K562 (cell line): Measurements from ENCODE around the gene RAB21. TPM values are rescaled to one million over a fixed set of nuclear protein-coding genes. Genes with fewer than 3 reads are reported as not detected.

ENCODE experiments used
- ARID1B ChIP-seq: fragments of 450-650 bp; IDR thresholded peaks from 2 replicates; pipeline ENCODE4 v1.6.1; 2016; ENCODE audit warnings: antibody characterized with exemption, mild to moderate bottlenecking, inconsistent platforms
- BACH1 ChIP-seq: fragments of 200-800 bp; sonication (Bioruptor generic); IDR thresholded peaks from 2 replicates; pipeline ENCODE4 v1.6.1; 2016; ENCODE audit warnings: missing genetic modification characterization, missing compliant biosample characterization
- CAMTA2 ChIP-seq: fragments of 250-450 bp; sonication (Bioruptor Pico); conservative IDR thresholded peaks from 2 replicates; pipeline ENCODE4 v1.5.1; 2022
- ESRRB ChIP-seq: fragments of 250-450 bp; sonication (Bioruptor Pico); IDR thresholded peaks from 2 replicates; pipeline ENCODE4 v1.5.0; 2020; ENCODE audit warnings: mild to moderate bottlenecking, moderate library complexity, borderline replicate concordance
- HNRNPUL1 ChIP-seq: fragments of 200-400 bp; formaldehyde crosslinking; IDR thresholded peaks from 2 replicates; pipeline ENCODE4 v1.6.1; 2017; ENCODE audit warnings: low read length
- HSF4 ChIP-seq: fragments of 250-450 bp; sonication (Bioruptor Pico); IDR thresholded peaks from 2 replicates; pipeline ENCODE4 v2.1.2; 2022; ENCODE audit warnings: mild to moderate bottlenecking, moderate library complexity, borderline replicate concordance
- MGA ChIP-seq: fragments of 450-650 bp; IDR thresholded peaks from 2 replicates; pipeline ENCODE4 v1.6.1; 2016; ENCODE audit warnings: mild to moderate bottlenecking, moderate library complexity
- SNIP1 ChIP-seq: fragments of 450-650 bp; IDR thresholded peaks from 2 replicates; pipeline ENCODE4 v1.7.1; 2017; ENCODE audit warnings: low read depth, mild to moderate bottlenecking
- TAF9B ChIP-seq: fragments of 450-650 bp; IDR thresholded peaks from 2 replicates; pipeline ENCODE4 v1.6.1; 2018; ENCODE audit warnings: mild to moderate bottlenecking; ENCODE audit not compliant: partially characterized antibody
- ZNF263 ChIP-seq: sonication (generic); formaldehyde crosslinking; IDR thresholded peaks from 2 replicates; pipeline ENCODE4 v1.8.0; 2022; ENCODE audit warnings: mild to moderate bottlenecking, missing genetic modification reagents, borderline replicate concordance
- polyA plus RNA-seq, 8 experiments: library from polyadenylated mRNA; depleted of rRNA in 4 of 8; stranded (reverse) in 5 of 8; unstranded in 3 of 8; fragments of >200 nt; fragmentation: Nextera tagmentation in 2 of 8; fragmentation: Illumina TruSeq in 1 of 8; extraction: Ambion mirVana in 2 of 8; extraction: Trizol in 1 of 8; gene quantifications; 2 replicates each; pipeline versions ENCODE4 v1.2.1 to v1.2.3, GENCODE V29; 2011 to 2014; ENCODE audit warnings: inconsistent platforms in 1 of 8, missing spikeins in 1 of 8
- total RNA-seq, 7 experiments: library from RNA; depleted of rRNA in 6 of 7; stranded (reverse); fragments of >200 nt in 6 of 7; fragmentation: Illumina TruSeq in 2 of 7; extraction: Trizol in 2 of 7; gene quantifications; 2 replicates each; pipeline versions ENCODE4 v1.2.1 to v1.2.3, GENCODE V29; 2011 to 2021; ENCODE audit warnings: low replicate concordance in 1 of 7
- TF ChIP-seq, protein P1 (sequence below), 2 experiments: fragments of 150-350 bp in 1 of 2; IDR thresholded peaks; 2 replicates each; pipeline ENCODE4 v1.6.1; 2012 to 2016; ENCODE audit warnings: low read depth in 2 of 2, low read length in 2 of 2, mild to moderate bottlenecking in 1 of 2, moderate library complexity in 1 of 2

The RAB21 gene
- total and polyA plus RNA-seq, 9 of the 15 experiments (the other 6 are each of a cell fraction or from before 2014, with no cell fraction given) = 5.3 to 45.6 (median 19.6) TPM

GRCh38 chr12:71840231-71840847 lies 85.7 kb downstream of the RAB21 start (continued):
- TF ChIP-seq, protein P1, sequence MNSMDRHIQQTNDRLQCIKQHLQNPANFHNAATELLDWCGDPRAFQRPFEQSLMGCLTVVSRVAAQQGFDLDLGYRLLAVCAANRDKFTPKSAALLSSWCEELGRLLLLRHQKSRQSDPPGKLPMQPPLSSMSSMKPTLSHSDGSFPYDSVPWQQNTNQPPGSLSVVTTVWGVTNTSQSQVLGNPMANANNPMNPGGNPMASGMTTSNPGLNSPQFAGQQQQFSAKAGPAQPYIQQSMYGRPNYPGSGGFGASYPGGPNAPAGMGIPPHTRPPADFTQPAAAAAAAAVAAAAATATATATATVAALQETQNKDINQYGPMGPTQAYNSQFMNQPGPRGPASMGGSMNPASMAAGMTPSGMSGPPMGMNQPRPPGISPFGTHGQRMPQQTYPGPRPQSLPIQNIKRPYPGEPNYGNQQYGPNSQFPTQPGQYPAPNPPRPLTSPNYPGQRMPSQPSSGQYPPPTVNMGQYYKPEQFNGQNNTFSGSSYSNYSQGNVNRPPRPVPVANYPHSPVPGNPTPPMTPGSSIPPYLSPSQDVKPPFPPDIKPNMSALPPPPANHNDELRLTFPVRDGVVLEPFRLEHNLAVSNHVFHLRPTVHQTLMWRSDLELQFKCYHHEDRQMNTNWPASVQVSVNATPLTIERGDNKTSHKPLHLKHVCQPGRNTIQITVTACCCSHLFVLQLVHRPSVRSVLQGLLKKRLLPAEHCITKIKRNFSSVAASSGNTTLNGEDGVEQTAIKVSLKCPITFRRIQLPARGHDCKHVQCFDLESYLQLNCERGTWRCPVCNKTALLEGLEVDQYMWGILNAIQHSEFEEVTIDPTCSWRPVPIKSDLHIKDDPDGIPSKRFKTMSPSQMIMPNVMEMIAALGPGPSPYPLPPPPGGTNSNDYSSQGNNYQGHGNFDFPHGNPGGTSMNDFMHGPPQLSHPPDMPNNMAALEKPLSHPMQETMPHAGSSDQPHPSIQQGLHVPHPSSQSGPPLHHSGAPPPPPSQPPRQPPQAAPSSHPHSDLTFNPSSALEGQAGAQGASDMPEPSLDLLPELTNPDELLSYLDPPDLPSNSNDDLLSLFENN (IDR thresholded peaks at IDR 0.05; ENCODE audit: low read depth in 2 of 2, low read length in 2 of 2) = no peak
- TF ChIP-seq CAMTA2 (CRISPR knock-in tag) (no peak), MGA (no peak; the same call in 1 of the 2 replicates), ARID1B (peak; percentile 80), HNRNPUL1 (no peak), BACH1 (tag) (peak; percentile 39; the same call in 1 of the 2 replicates), SNIP1 (no peak), ESRRB (CRISPR knock-in tag) (no peak), HSF4 (CRISPR knock-in tag) (no peak), ZNF263 (CRISPR knock-in tag) (no peak), TAF9B (peak; percentile 62)
